Activated CD4-positive, alpha-beta T cell treated with anti-CD3 and anti-CD28 coated beads for 48 hours (primary cell): ENCODE data around the gene ADTRP.

Experiments
- DNase-seq: peaks from one replicate; pipeline ENCODE4 v3.0.0-alpha.2; 2020

ADTRP gene

DNA sequence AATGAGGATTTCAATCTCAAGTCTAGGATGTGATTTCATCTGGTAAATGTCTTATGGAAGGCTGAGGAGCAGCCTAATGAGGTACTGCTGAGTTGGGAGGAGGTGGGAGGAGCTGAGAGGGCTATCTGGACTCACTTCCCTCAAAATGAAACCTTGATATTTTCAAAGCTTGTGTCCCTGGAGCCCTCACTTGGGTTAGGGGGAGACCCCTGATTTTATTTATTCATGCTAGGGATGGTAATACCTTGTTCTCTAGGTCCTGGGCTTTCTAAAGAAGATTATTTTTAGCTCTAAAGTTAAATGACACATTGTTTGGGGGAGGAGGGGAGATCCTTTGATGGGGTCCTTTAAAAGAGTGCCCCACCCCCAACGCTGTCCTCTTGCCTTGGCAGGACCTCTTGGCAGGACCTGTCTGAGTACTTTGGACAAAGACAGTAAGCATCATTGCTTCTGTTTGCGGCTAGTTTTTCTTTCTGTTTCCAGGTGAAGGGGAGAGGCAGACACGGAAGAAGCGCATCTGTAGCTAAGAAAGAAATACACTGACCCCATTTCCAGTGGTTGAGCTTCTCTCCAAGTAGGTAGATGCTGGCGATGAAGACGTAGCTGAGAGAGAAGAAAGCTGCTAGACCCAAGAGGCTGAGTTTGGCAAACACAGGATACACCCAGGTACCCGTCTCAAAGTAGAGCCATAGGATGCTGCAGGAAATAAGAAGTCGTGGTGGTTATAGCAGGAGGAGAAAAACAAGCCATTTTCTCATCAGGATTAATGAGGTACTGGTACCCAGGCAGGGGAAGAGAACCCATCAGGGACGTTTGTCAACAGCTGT lies 55.6 kb downstream of the ADTRP start:
- no peak for DNase-seq

DNA sequence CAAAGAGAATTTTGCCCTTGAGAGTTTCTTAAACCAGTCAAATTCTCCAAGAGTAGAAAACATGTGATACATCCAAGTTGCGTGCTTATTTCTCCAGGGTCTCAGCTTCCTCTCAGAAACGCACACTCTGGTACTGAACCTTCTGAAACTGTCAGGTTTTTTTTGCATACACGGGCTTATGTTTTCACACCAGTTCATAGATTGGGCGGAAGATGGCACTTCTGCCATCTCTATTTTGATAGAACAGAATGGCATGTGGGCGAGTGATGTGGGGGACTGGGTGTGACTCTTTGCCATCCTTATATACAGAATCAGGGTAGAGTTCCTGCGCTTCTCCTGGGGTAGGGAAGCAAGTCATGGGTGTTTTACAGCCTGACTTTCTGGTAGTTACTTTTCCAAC lies 56.4 kb downstream of the ADTRP start:
- no peak for DNase-seq

DNA sequence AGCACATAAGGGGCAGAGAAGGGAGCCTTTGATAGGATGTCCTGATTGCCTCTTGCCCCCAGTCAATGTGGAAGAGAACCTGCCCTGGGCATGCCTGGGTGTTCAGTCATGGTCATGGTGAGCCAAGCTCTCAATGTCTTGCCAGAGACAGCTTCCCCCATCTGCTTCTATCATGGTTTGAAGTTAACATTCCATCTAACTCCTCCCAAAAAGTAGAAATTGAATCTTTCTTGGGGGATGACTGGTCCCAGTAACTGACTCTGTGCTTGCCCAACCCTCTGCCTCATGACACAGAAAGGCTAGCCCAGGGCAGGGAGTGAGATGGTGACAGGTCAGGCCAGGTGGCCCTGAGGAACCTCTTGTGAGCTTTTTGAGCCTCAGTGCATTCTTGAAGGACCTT lies 60.1 kb downstream of the ADTRP start:
- no peak for DNase-seq

DNA sequence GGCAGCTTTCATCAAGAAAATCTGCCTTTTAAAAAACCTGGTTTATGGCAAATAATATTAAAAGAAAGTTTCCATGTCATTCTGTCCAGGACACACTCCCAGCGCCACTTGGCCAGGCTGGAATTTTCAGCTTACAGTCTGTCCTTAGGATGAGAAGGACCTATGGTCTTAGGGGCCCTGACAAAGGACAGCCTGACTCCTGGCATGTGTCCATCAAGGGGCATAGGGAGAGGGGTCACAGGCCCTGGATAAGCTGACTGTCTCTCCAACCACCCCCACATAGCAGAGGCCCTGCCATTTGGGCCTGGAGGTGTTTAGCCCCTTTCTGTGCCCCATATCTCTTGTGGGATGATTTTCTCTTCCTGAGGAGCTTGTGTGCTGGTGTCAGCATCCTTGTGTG lies 60.6 kb downstream of the ADTRP start:
- DNase-seq, result no peak

DNA sequence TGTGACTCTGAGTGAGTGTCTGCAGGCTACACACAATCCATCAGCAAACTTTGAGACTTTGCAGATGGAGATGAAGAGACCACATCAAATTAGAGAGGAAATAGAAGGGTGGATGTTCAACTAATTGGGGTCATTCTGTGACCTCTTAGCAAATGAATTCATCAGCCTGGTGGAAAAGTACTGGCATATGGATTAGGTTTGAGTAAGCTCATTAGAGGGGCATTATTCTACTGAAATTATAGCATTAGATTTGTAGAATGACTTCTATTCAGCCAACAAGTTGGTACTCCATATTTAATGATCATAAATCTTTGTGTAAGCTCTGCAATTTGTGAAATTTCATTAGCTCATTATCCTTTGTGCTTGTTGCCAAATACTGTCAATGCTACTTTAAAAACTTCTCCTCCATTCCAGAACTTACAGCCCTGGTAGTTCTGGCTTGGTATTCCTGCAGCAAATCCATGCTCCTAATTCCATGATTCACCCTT lies 63.8 kb downstream of the ADTRP start:
- no peak for DNase-seq

DNA sequence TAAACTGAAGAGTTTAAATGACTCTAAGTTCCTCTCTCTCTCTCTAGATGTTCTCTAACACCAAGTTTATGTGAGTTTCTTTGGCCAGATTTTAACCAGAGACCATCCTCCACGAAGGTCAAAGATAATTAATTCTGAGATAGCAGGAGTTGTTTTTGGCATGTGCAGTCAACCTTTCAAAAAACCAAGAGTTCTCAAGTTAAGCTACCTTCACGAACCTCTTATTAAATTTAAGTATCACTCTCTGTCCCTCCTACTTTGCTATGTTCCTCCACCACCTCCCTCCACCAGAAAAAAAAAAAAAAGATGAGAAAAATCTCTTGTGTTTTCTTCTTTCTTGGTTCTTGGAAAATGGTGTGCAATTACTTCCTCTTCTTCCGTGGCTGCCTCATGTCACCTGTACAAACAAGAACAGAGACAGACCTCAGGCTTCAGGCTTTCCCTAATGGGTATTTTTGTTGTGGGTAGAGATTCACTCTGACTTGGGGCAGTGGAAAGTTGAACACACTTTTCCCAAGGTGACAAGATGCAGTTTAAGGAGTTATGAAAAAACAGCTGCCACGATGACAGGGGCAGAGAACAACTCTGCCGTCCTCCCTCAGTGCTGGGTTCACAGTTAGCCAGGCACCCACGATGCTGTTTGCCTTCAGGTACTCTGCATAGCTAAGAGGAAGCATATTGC lies 64.3 kb downstream of the ADTRP start:
- DNase-seq, result peak; percentile 60

DNA sequence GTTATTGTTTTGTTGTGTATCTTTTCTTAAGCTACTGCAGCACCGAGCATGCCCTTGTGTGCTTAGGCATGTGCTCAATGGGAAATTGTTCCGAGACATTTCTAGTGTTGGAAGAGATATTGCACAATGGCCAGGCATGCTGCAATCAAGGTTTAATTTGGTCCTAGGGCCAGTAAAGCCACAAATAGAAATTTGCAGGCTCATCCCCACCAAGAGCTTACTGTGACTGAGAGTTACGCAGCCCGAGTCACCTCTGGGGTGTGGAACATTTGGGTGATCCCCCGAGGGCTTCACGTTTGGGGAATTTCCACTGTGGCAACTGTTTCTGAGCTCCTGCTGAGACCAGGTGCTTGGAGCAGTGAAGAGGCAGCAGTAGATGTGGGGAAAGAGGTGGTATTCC lies 65.8 kb downstream of the ADTRP start:
- peak; percentile 71 for DNase-seq

DNA sequence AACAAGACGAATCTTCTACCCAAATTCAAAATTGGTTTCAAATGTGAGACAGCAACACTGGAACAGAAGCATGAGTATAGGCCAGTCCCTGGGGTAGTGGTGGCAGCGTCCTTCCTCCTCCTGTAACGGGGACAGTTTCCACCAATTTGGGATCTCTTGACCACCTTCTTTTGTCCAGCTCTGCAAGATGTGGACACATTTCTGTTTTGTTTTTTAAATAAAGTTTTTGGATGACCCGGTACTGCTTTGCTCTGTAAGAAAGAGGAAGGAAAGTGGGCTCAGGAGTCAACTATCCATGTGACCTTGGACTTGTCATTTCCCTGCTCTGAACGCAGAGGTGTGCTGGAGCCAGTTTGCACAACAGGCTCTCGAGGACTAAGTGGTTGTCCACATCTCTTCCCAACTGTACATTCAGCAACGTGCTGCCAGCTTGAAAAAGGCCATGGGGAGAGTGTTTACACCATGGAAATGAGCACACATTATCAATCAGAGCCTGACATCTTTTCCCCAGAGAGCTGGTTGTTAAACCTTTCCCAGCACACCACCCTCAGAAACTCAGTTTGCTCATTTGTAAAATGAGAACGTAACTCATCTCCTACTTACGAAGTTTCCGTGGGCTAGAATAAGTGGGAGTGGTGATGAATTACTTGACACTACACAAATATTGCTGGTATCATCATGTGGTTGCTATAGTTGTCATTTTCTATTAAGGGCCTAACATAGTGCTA lies 66.5 kb downstream of the ADTRP start:
- DNase-seq, result peak; percentile 49

DNA sequence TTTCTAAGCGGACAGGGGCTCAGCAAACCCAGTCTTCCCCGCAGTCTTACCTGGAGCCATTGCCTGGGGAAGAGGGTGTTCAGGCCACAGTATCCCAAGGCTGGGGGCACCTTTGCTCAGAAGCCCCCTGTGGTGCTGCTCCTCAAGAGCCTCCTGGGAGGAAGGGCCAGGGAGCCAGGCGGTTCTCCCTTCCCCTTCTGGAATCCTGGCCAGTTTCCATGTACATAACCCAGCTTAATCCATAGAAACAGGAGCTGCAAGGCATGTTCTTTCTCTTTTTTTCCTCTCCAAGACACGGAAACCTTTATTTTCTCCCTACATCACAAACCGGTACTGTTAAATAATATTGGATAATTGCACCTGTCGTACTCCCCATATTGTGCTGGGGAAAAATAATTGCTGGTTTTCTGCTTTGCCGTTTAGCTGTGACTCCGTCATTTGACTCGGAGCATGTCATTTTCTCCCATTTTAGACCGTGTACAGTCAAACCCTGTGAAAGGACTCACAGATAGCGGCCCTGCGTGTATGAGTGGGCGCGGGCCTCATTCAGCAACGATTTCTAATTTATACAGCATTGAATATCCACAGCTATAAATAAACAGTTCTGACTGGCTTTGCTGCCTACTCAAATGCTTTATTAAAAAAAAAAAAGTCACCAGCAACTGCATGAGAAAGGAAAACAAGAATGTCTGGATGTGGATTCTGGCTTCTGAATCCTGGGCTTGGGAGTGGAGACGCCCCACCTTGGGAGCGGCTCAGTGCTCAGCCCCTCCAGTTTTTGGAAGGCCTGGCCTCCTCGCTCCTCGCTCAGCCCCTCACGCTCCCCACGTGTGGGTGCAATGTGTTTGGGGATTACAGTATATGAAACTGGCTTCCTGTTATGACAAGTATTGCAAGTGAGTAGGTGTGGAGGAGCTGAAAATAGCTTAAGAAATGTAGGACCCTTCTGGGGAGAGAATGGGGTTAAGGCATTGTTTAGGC lies 67.3 kb downstream of the ADTRP start:
- DNase-seq, result peak; percentile 88

DNA sequence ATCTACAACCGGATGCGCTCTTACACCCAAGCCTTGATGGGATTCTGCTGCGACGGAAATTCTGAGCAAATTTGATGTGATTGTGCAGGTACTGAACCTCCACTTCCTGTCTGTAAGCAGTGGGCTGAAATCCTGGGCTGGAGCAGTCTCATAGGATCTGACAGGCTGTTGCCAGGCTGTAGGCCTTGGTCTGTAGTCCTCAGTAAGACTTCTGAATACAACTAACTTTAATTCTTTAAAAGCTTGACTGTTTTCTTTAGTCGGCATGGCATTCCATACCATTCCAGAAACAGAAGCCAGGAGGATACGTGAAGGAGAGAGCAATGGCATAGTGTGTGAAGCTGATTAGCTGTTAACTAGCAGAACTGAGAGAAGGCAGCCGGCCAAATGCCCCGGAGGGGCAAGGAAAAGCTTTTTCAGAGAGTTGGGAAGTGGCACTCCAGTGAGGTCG lies 68.3 kb downstream of the ADTRP start:
- DNase-seq, result peak; percentile 79

DNA sequence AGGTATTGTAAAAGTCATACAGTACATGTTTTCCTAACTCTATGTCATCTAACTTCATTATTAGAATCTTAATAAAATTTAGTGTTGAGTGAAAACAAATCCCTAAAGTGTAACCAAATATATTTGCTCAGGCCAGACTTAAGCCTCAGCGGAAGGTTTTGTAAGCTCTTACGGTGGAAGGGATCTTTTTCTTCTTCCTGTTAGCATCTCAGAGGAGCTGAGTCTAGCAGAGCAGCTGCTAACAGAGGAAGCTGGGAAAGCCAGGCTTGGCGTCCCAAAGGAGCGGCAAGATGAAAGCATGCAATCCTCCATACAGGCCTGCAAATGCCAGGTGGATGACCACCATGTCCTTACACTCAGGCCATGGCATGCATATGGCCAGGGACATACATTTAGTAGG lies 72.4 kb downstream of the ADTRP start:
- DNase-seq, result no peak

DNA sequence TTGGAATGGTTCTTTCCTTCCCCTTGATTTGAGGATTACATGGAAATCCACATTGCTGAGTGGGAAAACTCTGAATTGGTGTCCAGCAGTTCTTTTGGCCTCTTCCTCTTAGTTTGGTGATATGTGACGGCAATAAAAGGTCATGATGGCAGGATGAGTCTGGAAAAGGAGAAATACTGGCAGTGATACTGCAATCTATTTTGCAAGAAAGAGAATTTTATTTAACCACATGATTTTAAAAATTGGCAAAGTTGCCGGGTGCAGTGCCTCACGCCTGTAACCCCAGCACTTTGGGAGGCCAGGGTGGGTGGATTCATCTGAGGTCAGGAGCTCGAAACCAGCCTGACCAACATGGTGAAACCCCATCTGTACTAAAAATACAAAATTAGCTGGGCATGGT lies 73.1 kb downstream of the ADTRP start:
- DNase-seq, result no peak

DNA sequence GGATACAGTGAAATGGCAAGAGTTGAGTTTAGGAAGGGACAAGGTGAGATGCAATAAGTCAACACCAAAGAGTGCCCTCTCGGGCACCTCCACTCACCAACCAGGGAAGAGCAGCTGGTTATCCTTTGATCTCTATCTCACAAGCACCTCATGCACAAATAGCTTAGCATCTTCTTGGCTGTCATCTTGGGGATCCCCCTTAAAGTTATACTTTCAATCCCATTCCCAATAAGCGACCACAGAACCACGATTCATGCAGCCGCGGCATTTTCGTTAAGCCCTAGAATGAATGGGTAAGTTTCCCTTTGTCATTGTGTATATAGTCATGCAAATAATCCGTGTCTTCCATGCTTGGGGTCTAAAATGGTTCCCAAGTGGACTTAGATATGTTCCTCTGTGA lies 73.5 kb downstream of the ADTRP start:
- DNase-seq, result peak; percentile 66

DNA sequence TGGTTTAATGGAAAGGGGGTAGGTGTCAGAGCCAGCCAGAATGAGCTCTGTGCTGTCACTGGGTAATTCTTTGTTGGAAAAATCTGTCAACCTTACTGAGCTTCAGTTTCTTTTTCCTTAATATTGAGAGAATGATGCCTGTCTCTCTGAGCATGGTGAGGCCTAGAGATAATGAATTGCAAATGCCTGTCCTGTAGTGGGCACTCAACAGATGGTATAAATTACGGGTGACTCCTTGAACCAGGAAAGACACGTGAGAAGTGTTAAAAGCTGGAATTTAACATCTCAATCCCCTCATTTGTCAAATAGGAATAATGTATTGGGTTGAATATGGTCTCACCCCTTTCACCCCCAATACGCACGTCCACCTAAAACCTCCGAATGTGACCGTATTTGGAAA lies 74.9 kb downstream of the ADTRP start:
- DNase-seq, result no peak

DNA sequence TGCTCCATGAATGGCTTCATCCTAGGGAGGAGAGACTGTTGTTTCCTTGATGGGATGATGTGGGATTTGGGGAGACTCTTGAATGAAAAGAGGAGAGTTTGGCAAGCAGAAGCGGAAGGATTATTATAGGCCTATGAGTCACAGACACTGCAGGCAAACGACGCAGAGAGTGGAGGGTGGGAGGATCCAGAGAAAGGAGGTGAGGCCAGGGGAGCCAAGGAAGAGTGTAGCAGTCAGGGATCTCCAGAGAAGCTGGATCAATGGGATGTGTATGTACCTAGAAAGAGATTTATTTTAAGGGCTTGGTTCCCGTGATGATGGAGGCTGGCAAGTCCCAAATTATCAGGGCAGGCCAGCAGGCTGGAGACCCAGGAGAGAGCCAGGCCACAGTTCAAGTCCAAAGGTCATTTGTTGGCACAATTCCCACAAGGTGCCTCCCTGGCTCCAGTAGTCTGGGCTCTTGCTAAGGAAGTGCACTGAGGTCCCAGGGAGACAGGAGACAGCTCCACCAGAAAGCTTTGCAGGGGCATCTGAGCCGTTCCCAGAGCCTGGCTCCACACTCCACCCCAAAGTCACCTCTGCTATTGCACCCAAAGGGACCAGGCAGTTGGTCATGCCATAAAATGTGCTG lies 76.0 kb downstream of the ADTRP start:
- no peak for DNase-seq

DNA sequence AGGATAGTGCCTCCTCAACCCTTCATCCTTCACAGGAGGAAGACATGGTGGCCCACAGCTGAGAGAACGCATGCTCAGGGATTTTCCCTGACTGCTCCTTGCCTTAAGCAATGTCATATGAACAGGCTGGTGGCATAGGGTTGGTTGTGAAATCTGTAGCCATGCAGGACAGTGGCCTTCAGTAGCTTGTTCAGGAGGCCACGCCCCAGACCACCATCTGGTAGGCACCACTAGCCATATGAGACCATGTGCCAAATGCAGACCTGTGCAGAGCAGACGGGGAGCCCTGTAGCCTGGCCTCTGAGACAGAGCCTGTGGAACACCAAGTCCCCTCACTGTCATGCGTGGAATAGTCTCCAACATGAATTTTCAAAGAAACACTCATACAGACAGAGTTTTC lies 76.5 kb downstream of the ADTRP start:
- DNase-seq, result no peak

DNA sequence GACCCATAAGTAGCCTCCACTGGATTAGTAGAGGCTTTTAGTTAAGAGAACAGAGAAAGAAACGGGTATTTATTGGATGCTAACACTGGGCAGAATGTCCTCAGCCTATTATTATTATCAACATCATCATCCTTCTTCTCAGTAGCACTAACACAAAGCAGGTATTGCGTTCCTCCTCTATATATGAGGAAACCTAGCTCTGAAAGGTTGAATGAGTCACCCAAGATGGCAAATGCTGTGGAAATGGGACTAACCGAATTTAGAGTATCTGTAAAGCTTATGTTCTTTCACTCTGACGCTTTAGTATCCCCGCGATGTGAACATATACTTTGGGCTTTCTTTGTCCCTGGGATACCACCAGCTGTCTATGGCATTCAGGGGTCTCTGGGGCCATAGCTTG lies 77.0 kb downstream of the ADTRP start:
- DNase-seq, result no peak

DNA sequence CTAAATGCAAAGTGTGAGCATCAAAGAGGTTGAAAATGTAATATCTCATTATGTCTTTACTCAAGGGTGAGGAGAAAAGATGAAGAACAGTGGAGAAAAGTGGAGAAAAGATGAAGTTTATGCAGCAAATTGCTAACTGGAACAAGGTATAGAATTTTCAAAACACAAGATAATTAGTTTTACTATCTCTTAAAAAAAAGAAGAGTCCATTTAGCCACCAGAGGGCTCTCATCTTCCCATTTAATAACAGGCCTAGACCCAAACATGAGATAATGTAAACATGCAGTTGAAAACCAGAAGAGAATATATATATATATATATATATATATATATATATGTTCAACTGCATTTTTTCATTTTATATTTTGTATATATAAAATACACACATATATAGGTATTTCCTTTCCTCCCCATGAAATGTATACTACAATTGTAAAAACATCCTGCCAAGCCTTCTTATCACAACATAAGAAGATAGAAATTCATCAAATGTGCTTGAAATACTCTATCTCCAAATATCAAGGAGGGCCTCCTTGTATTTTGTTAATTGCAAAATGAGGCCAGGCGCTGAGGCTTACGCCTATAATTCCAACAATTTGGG lies 78.4 kb downstream of the ADTRP start:
- DNase-seq, result no peak

DNA sequence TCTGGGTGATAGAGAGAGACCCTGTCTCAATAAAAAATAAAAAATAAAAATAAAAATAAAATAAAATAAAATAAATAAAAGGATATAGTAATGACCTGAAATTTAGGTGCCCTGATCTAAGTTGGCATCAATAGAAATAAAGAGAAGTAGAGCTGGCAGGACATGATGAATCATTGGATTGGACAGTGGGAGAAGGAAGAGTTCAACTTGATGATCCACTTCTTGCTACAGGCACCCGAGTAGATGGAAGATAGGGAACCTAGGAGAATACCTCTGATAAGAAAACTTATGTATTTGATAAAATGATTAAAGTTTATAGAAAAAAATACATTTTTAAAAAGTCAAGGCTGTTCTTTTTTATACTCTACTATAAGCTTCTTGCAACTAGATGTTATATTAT lies 79.0 kb downstream of the ADTRP start:
- DNase-seq, result no peak

DNA sequence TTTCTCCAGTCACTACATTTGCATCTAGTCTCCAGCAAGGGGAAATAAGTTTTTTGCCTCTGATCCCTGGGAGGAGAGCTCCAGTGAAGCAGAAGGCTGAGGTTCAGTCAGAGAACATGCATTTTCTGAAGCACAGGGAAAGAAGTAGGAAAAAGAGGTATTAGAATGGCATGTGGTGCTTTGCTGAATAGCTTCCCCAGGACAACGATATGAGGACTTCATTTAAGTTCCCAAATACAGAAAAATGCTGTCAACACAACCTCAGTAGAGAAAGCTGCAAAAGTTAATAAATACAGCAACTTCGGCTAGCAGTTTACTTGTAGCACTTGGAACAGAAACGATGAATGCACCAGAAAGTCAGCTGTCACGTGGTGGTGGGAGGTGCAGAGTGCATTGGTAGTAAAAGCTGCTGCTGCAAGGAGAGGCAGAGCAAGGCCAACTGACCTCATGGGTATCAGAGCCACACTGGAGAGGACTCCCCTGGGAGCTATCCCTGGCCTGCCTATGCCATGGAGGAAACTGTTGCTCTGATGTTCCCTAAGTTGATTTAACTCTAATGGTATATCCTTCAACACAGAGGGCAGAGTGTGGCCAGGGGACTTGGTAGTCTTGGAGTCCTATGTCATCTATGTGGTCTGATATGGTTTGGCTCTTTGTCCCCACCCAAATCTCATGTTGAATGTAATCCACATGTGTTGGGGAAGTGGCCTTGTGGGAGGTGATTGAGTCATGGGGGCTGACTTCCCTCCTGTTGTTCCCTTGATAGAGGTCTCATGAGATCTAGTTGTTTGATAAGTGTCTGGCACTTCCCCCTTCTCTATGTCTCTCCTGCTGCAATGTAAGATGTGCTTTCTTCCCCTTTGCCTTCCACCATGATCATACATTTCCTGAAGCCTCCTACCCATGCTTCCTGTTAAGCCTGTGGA lies 85.9 kb downstream of the ADTRP start:
- DNase-seq, result no peak
